ENCODE results near the gene MAML1. TPM values are rescaled to one million over a fixed set of nuclear protein-coding genes. Genes with fewer than 3 reads are reported as not detected.

The MAML1 gene
- total and polyA plus RNA-seq, 4 donors, result 2.2 to 7.6 (median 6.3) TPM

DNA sequence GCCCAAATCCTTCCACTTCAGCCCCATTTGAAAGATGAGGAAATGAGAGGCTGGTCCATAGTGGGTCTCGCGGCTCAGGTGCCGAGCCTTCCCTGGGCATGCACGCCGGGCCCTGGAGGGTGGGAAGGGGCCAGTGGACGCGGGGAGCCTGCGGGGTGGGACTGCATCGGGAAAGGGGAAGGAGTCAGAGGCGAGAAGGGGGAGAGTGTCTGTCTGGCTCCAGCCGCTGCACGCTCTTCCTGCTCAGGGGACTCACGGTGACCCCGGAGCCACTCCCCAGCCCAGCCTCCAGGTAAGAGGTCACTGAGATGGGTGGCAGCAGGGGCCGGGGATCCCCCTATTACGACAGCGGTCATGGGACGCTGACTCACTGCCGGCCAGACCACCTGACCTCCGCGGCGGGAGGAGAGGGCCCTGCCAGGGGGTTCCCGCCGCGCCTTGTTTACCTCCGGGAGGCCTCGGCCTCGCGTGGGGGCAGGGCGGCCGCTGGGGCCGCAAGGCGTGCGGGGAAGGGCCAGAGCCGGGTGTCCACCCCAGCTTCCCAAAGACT, 86.2 kb downstream of the MAML1 start (continued):
- TF ChIP-seq, protein P1, sequence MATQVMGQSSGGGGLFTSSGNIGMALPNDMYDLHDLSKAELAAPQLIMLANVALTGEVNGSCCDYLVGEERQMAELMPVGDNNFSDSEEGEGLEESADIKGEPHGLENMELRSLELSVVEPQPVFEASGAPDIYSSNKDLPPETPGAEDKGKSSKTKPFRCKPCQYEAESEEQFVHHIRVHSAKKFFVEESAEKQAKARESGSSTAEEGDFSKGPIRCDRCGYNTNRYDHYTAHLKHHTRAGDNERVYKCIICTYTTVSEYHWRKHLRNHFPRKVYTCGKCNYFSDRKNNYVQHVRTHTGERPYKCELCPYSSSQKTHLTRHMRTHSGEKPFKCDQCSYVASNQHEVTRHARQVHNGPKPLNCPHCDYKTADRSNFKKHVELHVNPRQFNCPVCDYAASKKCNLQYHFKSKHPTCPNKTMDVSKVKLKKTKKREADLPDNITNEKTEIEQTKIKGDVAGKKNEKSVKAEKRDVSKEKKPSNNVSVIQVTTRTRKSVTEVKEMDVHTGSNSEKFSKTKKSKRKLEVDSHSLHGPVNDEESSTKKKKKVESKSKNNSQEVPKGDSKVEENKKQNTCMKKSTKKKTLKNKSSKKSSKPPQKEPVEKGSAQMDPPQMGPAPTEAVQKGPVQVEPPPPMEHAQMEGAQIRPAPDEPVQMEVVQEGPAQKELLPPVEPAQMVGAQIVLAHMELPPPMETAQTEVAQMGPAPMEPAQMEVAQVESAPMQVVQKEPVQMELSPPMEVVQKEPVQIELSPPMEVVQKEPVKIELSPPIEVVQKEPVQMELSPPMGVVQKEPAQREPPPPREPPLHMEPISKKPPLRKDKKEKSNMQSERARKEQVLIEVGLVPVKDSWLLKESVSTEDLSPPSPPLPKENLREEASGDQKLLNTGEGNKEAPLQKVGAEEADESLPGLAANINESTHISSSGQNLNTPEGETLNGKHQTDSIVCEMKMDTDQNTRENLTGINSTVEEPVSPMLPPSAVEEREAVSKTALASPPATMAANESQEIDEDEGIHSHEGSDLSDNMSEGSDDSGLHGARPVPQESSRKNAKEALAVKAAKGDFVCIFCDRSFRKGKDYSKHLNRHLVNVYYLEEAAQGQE (IDR thresholded peaks at IDR 0.05), result peak; percentile 75

DNA sequence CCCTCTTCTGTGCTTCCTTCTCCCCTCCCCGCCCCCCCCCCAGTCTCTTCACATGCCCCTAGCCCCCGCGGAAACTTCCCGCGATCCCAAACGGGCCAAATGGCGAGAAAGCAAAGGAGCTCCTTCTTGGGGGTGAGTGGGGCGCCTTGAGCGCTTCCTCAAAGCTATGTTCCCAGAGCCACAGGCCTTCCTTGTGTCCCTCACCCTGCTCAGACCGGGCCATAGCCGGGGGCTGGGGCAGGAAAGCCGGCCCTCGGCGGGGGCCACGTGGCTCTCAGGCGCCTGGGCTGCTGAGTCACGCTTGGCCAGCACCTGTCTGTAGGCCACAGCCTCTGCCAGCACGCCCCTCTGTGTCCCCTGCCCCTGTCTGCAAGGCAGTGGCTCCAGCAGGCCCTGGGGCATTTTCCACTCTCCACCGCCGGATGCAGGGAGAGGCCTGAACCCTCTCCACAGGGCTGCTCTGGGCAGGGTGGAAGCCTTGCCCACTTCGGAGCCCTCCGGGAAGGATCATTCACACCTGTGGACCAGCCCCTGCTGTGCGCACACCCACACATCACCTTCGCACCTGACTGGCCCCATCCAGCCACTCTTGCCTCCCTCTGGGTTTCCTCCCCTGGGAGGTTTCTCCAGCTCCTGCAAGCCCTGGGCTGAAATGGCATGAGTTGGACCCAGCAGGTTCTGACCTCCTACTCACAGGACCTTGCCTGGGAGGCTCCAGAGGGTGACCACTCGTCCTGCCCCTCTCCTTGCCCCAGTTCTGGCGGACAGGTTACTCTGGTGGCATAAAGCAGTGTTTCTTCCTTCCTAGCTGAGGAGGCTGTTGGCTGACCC, 86.9 kb downstream of the MAML1 start:
- WGBS, result 18% methylated on average over 26 of the region's 26 CpGs
- TF ChIP-seq TAF1 (conservative IDR thresholded peaks at IDR 0.05), result no peak
- TF ChIP-seq, protein P2, sequence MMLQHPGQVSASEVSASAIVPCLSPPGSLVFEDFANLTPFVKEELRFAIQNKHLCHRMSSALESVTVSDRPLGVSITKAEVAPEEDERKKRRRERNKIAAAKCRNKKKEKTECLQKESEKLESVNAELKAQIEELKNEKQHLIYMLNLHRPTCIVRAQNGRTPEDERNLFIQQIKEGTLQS (IDR thresholded peaks at IDR 0.05), result no peak
- TF ChIP-seq GABPA (IDR thresholded peaks at IDR 0.05 in 1 of 2, conservative IDR thresholded peaks at IDR 0.05 in 1 of 2), result no peak
- TF ChIP-seq NR2F2 (IDR thresholded peaks at IDR 0.05), result no peak
- peak; percentile 10 for TF ChIP-seq YY1 (IDR thresholded peaks at IDR 0.05)
- no peak for TF ChIP-seq HNF4G (IDR thresholded peaks at IDR 0.05)
- TF ChIP-seq JUND (IDR thresholded peaks at IDR 0.05), result no peak
- no peak for TF ChIP-seq SP1 (IDR thresholded peaks at IDR 0.05)
- Histone ChIP-seq H3K9ac (ENCODE audit: low read depth in 1 of 2, low read length in 2 of 2) (peak overlapping the region; percentile 17 to 90), H3K9me3 (ENCODE audit: control insufficient read depth in 4 of 4, low read length in 3 of 4) (no peaks in the 10 kb centered on the region), H3K36me3 (ENCODE audit: control insufficient read depth in 4 of 4, insufficient read depth in 3 of 4, low read depth in 1 of 4, low read length in 3 of 4) (peaks cover 8 to 11% (median 9%) of the 10 kb centered on the region in 4 donors), H3K4me1 (ENCODE audit: control insufficient read depth in 4 of 4, insufficient read depth in 4 of 4, low read length in 3 of 4) (peaks cover 30 to 61% (median 40%) of the 10 kb centered on the region in 4 donors), H3K27me3 (ENCODE audit: control insufficient read depth in 4 of 4, insufficient read depth in 4 of 4, low read length in 3 of 4) (no peaks in the 10 kb centered on the region), H3K4me3 (ENCODE audit: low read depth in 1 of 3, low read length in 3 of 3) (peak overlapping the region; percentile 51 to 92 (median 56)), H3K27ac (ENCODE audit: low read depth in 1 of 2, low read length in 2 of 2) (peak overlapping the region; percentile 94 to 99)
- no peak for DNase-seq (ENCODE audit: low spot score)

DNA sequence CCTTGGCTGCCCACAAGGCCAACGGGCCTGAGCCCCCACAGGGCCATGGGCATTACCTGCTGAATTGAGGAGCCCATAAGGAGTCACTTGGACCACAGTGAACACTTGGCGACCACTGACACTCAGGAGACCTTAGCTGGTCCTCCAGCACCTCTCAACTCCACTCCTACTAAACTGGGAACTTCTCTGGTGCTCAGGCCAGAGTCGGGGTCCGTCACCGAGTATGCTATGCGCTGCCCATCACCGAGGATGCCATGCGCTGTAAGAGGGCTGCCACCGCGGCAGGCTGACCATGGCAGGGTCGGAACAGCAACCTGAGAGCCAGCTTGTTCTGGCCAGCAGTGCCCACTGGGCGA, 87.5 kb downstream of the MAML1 start:
- H3K36me3 ChIP-seq (ENCODE audit: control insufficient read depth in 4 of 4, insufficient read depth in 3 of 4, low read depth in 1 of 4, low read length in 3 of 4), result peaks cover 10 to 17% (median 14%) of the 10 kb centered on the region in 4 donors
- H3K9ac ChIP-seq (ENCODE audit: low read depth in 1 of 2, low read length in 2 of 2), result peak overlapping the region; percentile 17 to 90
- TF ChIP-seq, protein P3, sequence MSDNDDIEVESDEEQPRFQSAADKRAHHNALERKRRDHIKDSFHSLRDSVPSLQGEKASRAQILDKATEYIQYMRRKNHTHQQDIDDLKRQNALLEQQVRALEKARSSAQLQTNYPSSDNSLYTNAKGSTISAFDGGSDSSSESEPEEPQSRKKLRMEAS (IDR thresholded peaks at IDR 0.05), result no peak
- TF ChIP-seq JUND (IDR thresholded peaks at IDR 0.05) (no peak), HNF4G (IDR thresholded peaks at IDR 0.05) (no peak), FOXA2 (IDR thresholded peaks at IDR 0.05) (no peak), RXRA (IDR thresholded peaks at IDR 0.05) (no peak), EGR1 (IDR thresholded peaks at IDR 0.05; ENCODE audit: low read depth in 2 of 2) (no peak), GABPA (IDR thresholded peaks at IDR 0.05 in 1 of 2, conservative IDR thresholded peaks at IDR 0.05 in 1 of 2) (no peak), YY1 (IDR thresholded peaks at IDR 0.05) (no peak), TAF1 (conservative IDR thresholded peaks at IDR 0.05) (no peak), HNF4A (conservative IDR thresholded peaks at IDR 0.05) (no peak), RAD21 (IDR thresholded peaks at IDR 0.05) (no peak)
- TF ChIP-seq, protein P1 (IDR thresholded peaks at IDR 0.05), result no peak
- TF ChIP-seq, protein P4, sequence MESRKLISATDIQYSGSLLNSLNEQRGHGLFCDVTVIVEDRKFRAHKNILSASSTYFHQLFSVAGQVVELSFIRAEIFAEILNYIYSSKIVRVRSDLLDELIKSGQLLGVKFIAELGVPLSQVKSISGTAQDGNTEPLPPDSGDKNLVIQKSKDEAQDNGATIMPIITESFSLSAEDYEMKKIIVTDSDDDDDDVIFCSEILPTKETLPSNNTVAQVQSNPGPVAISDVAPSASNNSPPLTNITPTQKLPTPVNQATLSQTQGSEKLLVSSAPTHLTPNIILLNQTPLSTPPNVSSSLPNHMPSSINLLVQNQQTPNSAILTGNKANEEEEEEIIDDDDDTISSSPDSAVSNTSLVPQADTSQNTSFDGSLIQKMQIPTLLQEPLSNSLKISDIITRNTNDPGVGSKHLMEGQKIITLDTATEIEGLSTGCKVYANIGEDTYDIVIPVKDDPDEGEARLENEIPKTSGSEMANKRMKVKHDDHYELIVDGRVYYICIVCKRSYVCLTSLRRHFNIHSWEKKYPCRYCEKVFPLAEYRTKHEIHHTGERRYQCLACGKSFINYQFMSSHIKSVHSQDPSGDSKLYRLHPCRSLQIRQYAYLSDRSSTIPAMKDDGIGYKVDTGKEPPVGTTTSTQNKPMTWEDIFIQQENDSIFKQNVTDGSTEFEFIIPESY (IDR thresholded peaks at IDR 0.05), result no peak
- TF ChIP-seq, protein P2 (IDR thresholded peaks at IDR 0.05), result no peak
- H3K4me3 ChIP-seq (ENCODE audit: low read depth in 1 of 3, low read length in 3 of 3), result peak overlapping the region; percentile 51 to 92 (median 56)
- 28% methylated on average over 12 of the region's 12 CpGs for WGBS
- peak overlapping the region; percentile 94 to 99 for H3K27ac ChIP-seq (ENCODE audit: low read depth in 1 of 2, low read length in 2 of 2)
- H3K4me1 ChIP-seq (ENCODE audit: control insufficient read depth in 4 of 4, insufficient read depth in 4 of 4, low read length in 3 of 4), result peaks cover 30 to 67% (median 46%) of the 10 kb centered on the region in 4 donors
- DNase-seq (ENCODE audit: low spot score), result no peak
- H3K9me3 ChIP-seq (ENCODE audit: control insufficient read depth in 4 of 4, low read length in 3 of 4), result no peaks in the 10 kb centered on the region
- H3K27me3 ChIP-seq (ENCODE audit: control insufficient read depth in 4 of 4, insufficient read depth in 4 of 4, low read length in 3 of 4), result no peaks in the 10 kb centered on the region
